ENCODE results near the gene ADK. TPM values are rescaled to one million over a fixed set of nuclear protein-coding genes. Genes with fewer than 3 reads are reported as not detected.

Gene ADK
- total and polyA plus RNA-seq, 2 of the 4 experiments (the other 2 are of a cell fraction), result 30.6 to 40.9 TPM

GRCh38 chr10:74684462-74684861 is 533.4 kb downstream of the ADK start:
- WGBS, 2 experiments (ENCODE audit: extremely low coverage in 2 of 2, insufficient read length in 1 of 2), result 80% methylated on average over 1 of the region's 5 CpGs; no CpG with 5 or more reads in 1 of the 2 experiments

More at GRCh38 chr10:74684462-74684861, 533.4 kb downstream of the ADK start:
- TF ChIP-seq ELK1 (IDR thresholded peaks at IDR 0.05; ENCODE audit: borderline replicate concordance, low read depth, low read length) (no peak), RFX5 (IDR thresholded peaks at IDR 0.05; ENCODE audit: low read depth, low read length) (no peak), POLR2A (IDR thresholded peaks at IDR 0.05; ENCODE audit: low read depth, low read length) (no peak), NFE2L2 (IDR thresholded peaks at IDR 0.05; ENCODE audit: low read depth, low read length) (no peak), RAD21 (IDR thresholded peaks at IDR 0.05; ENCODE audit: low read length) (no peak), FOS (IDR thresholded peaks at IDR 0.05; ENCODE audit: low read depth, low read length) (no peak), CEBPB (IDR thresholded peaks at IDR 0.05; ENCODE audit: low read depth, low read length) (no peak), CHD1 (IDR thresholded peaks at IDR 0.05; ENCODE audit: low read depth, low read length) (no peak), CTCF (conservative IDR thresholded peaks at IDR 0.05; ENCODE audit: low read depth, low read length) (no peak), MXI1 (IDR thresholded peaks at IDR 0.05; ENCODE audit: borderline replicate concordance, low read depth, low read length) (no peak), RCOR1 (IDR thresholded peaks at IDR 0.05; ENCODE audit: insufficient replicate concordance, low read length) (no peak), SMC3 (IDR thresholded peaks at IDR 0.05; ENCODE audit: low read depth, low read length) (no peak), BHLHE40 (IDR thresholded peaks at IDR 0.05; ENCODE audit: low read depth, low read length) (no peak), MAZ (IDR thresholded peaks at IDR 0.05; ENCODE audit: borderline replicate concordance, low read depth, low read length) (no peak), MAFK (IDR thresholded peaks at IDR 0.05; ENCODE audit: low read depth, low read length) (no peak)
- TF ChIP-seq, protein P1, sequence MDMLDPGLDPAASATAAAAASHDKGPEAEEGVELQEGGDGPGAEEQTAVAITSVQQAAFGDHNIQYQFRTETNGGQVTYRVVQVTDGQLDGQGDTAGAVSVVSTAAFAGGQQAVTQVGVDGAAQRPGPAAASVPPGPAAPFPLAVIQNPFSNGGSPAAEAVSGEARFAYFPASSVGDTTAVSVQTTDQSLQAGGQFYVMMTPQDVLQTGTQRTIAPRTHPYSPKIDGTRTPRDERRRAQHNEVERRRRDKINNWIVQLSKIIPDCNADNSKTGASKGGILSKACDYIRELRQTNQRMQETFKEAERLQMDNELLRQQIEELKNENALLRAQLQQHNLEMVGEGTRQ (IDR thresholded peaks at IDR 0.05; ENCODE audit: low read depth, low read length), result no peak
- no peak overlapping the region for H2AK9ac ChIP-seq (replicated peaks; ENCODE audit: low read depth, low read length, poor library complexity)
- DNase-seq (no peak), ATAC-seq (ENCODE audit: low read depth) (no peak)
- no peak overlapping the region for H3K9ac ChIP-seq (ENCODE audit: low read depth, low read length)
- H4K5ac ChIP-seq (ENCODE audit: low read depth, low read length), result no peak overlapping the region
- H2BK20ac ChIP-seq (ENCODE audit: low read depth, low read length), result no peak overlapping the region
- H3K14ac ChIP-seq (replicated peaks; ENCODE audit: low read depth, low read length), result no peak overlapping the region
- no peak overlapping the region for H3K56ac ChIP-seq (ENCODE audit: extremely low read depth, insufficient read depth, low read length)
- no peak overlapping the region for H4K91ac ChIP-seq (ENCODE audit: insufficient read depth, low read depth, low read length)
- no peak overlapping the region for H2BK15ac ChIP-seq (ENCODE audit: low read depth, low read length)
- H3K4ac ChIP-seq (ENCODE audit: low read depth, low read length), result no peak overlapping the region
- dilution Hi-C loops (cut with HindIII; ENCODE audit: low sequenced_read_pairs, unreplicated experiment) (no loop called here), intact Hi-C loops (cut with micrococcal nuclease) (no loop called here), in situ Hi-C loops (cut with MboI; ENCODE audit: low sequenced_read_pairs) (no loop called here)
- no peak overlapping the region for H2BK5ac ChIP-seq (ENCODE audit: low read depth, low read length, poor library complexity, severe bottlenecking)
- no peaks in the 10 kb centered on the region for H4K20me1 ChIP-seq (ENCODE audit: insufficient read depth, low read length)
- H2BK120ac ChIP-seq (ENCODE audit: low read depth, low read length), result no peak overlapping the region
- no peaks in the 10 kb centered on the region for H3K36me3 ChIP-seq (ENCODE audit: control insufficient read depth, insufficient read depth, low read length)
- POLR2A ChIA-PET (ENCODE audit: unreplicated experiment), result no interaction called here
- BruUV-seq (replicated peaks), result no TSS peak
- no peak overlapping the region for H3K18ac ChIP-seq (ENCODE audit: low read depth, low read length)
- no peak overlapping the region for H2AK5ac ChIP-seq (ENCODE audit: low read depth, low read length)
- H3K9me3 ChIP-seq (ENCODE audit: control insufficient read depth, insufficient read depth, low read length), result no peaks in the 10 kb centered on the region
- no peak overlapping the region for H2AFZ ChIP-seq (replicated peaks; ENCODE audit: low read length, poor library complexity)
- CTCF ChIA-PET, result interaction anchor here (0.6 kb wide), 1 partner anchor 105 kb away, joined by 3 read pairs; no protein-coding TSS in a partner anchor
- H3K4me1 ChIP-seq (ENCODE audit: control insufficient read depth, insufficient read depth, low read length), result peaks cover 3% of the 10 kb centered on the region; the same call in 1 of the 2 replicates
- no peak overlapping the region for H3K4me2 ChIP-seq (ENCODE audit: low read depth, low read length)
- no peaks in the 10 kb centered on the region for H3K79me1 ChIP-seq (ENCODE audit: low read depth in 1 of 2, low read length in 2 of 2)
- H3K9me1 ChIP-seq (ENCODE audit: insufficient read depth, low read length), result no peaks in the 10 kb centered on the region
- H3K23ac ChIP-seq (ENCODE audit: low read depth, low read length), result no peak overlapping the region
- no peak overlapping the region for H3K27ac ChIP-seq (ENCODE audit: insufficient read depth, low read length)
- H3K27me3 ChIP-seq (ENCODE audit: control insufficient read depth, insufficient read depth, low read length), result no peaks in the 10 kb centered on the region
- H4K8ac ChIP-seq (ENCODE audit: low read depth in 2 of 2, low read length in 2 of 2), result no peak overlapping the region
- H3K4me3 ChIP-seq (ENCODE audit: insufficient read depth, low read depth, low read length), result no peak overlapping the region

All from IMR-90 (cell line).